SU-DHL-6 (cell line): ENCODE data around the gene RAP1GAP.

Source experiments
- CTCF ChIP-seq: fragments of 200-600 bp; sonication (generic); IDR thresholded peaks from one replicate; pipeline ENCODE4 v1.5.1; 2017; ENCODE audit warnings: antibody characterized with exemption, mild to moderate bottlenecking, low read length, moderate library complexity; ENCODE audit not compliant: insufficient read depth, poor library complexity, severe bottlenecking
- EZH2phosphoT487 ChIP-seq: fragments of 200-600 bp; sonication (generic), shearing (Covaris generic); conservative IDR thresholded peaks from 2 replicates; pipeline ENCODE4 v1.6.1; 2018; ENCODE audit warnings: mild to moderate bottlenecking, antibody characterized with exemption, low read length, moderate library complexity, mixed read lengths

DNA sequence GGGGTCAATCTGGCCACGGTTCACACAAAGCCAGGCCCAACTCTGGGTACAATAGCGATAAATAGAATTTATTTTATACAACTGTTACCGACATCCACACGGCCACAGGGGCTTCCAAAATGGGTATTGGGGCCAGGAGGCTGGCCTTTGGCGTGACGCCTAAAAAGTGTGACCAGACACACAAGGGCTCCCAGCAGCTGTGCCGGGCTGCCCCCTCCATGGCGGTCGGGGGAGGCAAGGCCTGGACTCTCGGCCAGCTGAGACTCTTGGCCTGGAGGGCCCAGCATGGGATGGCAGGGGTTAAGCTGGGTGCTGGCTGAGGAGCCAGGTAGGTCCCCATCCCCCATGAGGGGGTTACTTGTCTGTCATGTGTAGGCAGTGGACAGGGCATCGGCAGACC is 73.0 kb downstream of the RAP1GAP start:
- TF ChIP-seq CTCF (no peak), EZH2phosphoT487 (no peak)
